ENCODE measurements around the gene HDAC5.
"Not testable (repeated sequence)": the region's sequence is repeated elsewhere in the genome, so short reads cannot be mapped to it uniquely, and the experiment has no call there.

HDAC5 gene

DNA sequence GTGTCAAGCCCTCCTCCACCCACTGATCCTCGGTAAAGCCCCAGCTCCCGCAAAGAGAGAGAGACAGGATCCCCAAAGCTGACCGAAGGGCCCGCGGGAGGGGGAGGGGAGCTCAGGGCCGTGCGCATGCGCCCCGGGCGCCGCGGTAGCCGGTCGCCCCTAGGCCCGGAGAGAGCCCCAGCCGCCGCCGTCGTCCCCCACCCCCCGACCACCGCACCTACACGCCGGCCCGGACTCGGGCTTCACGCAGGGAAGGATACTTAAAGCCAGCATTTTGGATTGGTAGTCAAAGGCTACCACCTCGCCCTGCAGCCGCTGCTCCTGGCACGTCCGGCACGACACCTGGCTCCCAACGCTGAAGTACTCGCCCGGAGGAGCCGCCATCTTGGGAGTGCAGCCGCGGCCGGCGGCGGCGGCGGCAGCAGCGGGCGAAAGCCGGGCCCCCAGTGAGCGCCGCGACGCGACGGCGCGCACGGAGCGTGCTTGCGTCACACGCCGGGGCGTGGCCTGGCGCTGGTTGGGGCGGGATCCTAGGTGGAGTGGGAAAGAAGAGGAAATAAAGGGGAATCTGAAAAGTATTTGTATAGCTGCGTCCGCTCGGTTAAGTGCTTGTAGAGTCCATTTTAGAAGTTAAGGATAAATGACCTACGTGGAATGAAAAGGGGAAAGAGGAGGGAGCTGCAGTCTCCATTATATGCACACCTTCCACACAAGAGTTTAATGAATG is 57.1 kb downstream of the HDAC5 start, which contains the start of gene LSM12:
TSS of gene LSM12 (minus strand) at position 468 of the 727 bp plus-strand sequence. CDS start at position 384, 84 bp downstream.
- peak; percentile 96 to 97 for DNase-seq

- peak; percentile 50 to 55 for DNase-seq
Measured at GRCh38 chr17:44065668-44066203, 57.7 kb downstream of the HDAC5 start.

DNA sequence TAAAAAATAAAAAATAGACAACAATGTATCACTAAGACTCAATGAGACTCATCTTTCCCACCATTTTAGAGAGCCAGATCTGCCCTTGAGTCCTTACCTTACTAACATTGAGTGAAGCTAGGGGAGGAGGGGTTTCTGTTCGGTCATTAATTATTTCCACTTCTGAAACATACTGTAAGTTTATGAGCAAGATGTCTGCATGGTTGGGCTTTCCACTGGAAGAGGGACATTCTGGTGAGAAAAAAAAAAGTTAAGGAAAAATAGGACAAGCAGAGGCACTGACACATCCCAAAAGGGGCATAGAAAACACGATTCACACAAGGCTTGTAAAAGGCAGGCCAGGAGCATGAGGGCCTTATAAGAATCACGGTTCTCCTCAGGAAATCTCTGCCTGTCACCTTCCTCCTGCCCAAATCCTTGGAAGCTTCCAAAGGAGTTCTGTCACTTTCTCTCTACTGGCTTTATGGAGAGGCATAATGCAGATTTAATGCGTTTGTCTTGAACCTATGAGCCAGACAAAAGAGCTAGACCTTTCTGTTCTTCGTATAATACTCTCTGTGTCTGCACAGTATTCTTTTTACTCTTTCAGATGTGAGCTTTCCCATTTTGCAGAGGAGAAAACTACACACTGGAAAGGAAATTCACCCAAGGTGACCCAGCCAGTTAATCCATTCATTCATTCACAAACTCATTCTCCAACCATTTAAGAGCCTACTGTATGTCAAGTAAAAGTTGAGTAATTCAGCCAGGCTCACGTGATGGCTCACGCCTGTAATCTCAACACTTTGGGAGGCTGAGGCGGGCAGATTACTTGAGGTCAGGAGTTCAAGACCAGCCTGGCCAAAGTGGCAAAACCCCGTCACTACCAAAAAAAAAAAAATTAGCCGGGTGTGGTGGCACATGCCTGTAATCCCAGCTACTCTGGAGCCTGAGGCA is 59.5 kb downstream of the HDAC5 start:
- DNase-seq, result no peak

- no peak for DNase-seq
Measured at GRCh38 chr17:44062871-44063270, 60.6 kb downstream of the HDAC5 start.

- no peak for DNase-seq
Measured at GRCh38 chr17:44061446-44061845, 62.0 kb downstream of the HDAC5 start.

DNA sequence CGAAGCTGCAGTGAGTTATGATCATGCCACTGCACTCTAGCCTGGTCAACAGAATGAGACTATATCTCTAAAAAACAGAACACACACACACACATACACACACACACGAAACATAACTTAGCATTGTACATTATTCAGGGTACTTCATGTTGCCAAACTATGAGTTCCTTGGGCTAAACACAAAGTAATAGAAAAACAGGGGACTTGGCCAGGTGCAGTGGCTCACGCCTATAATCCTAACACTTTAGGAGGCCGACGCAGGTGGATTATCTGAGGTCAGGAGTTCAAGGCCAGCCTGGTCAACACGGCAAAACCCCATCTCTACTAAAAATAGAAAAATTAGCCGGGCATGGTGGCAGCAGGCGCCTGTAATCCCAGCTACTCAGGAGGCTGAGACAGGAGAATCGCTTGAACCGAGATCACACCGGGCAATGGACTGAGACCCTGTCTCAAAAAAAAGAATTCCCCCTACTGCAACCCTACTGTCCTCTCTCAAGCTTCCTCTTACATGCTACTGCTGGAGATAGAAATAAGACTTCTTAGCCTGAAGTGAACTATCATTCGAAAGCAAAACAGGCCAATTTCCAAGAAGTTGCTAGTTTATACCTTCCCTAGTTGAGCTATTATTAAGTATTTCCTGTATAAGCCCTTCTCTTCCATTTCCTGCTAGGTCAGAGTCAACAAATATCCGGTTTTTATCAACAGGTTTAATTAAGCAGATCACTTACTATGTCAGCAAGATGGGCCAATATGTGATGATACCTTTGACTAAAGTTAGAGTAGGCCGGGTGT is 64.1 kb downstream of the HDAC5 start:
- no peak for DNase-seq

DNA sequence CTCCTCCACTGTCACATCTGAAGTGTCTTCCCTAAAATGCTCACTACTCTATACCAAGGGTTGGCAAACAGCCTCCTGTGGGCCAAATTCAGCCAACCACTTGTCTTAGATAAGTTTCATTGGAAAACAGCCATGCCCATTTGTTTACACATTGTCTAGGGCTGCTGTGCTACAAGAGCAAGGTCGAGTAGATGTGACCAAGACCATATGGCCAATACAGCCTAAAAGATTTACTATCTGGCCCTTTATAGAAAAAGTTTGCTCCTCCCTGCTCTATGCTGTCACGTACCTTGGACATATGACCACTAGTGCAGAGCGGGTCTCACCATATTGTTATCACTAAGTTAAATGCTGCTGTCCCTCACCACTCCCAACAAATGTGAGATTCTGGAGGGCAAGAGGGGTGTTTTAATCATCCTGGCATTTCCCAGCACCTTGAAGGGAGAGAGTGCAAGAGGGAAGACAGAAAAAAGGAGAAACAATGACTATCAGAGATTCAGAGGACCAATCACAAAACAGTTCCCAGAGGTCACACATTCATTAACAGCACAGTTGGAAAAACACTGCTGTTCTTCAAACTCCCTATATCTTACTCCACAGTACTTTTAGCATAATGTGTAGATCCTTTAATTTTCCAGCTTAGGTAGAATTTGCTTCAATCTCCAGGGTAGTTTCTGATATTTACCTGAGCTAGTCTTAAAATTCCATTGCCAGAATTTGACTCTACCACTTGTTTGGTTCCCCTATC is 70.1 kb downstream of the HDAC5 start:
- DNase-seq, result no peak

- no peak for DNase-seq
Measured at GRCh38 chr17:44049294-44050060, 74.0 kb downstream of the HDAC5 start.

DNA sequence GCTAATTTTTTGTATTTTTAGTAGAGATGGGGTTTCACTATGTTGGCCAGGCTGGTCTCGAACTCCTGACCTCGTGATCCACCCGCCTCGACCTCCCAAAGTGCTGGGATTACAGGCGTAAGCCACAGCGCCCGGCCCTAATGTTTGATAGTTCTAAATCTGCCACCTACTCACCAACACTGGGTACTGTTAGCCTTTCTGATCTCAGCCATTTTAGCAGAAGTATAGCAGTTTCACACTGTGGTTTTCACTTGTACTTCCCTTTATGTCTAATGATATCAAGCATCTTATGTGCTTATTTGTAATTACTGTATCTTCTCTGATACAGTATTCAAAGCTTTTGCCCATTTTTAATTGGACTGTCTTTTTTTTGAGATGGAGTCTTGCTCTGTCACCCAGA is 76.5 kb downstream of the HDAC5 start:
- not testable (repeated sequence) for DNase-seq

DNA sequence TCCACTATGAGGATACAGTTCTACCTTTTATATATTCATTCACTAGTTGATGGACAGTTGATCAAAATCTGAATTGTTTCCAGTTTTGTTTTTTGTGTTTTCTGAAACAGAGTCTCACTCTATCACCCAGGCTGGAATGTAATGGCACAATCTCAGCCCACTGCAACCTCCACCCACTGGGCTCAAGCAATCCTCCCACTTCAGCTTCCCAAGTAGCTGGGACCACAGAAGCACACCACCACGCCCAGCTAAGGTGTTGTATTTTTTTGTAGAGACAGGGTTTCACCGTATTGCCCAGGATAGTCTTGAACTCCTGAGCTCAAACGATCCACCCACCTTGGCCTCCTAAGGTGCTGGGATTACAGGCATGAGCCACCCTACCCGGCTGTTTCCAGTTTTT is 78.0 kb downstream of the HDAC5 start:
- no peak for DNase-seq

GRCh38 chr17:44044071-44044470 is 79.4 kb downstream of the HDAC5 start:
- no peak for DNase-seq

DNA sequence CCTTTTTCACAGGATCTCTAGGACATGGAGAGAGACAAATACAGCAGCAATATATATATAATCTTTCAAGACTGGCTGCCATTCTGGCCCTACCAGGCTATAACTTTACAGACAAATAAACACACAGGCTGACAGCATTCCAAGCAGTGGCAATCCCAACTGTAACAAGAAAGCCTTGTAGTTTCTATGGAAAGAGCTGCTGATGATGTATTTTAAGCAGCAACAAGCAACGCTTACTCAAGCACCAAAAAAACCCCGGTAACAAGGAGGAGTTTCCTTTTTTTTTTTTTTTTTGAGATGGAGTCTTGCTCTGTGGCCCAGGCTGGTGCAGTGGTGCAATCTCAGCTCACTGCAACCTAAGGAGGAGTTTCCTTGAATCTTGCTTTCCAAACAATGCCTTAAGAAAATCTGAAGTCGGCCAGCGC is 80.2 kb downstream of the HDAC5 start:
- no peak for DNase-seq

DNA sequence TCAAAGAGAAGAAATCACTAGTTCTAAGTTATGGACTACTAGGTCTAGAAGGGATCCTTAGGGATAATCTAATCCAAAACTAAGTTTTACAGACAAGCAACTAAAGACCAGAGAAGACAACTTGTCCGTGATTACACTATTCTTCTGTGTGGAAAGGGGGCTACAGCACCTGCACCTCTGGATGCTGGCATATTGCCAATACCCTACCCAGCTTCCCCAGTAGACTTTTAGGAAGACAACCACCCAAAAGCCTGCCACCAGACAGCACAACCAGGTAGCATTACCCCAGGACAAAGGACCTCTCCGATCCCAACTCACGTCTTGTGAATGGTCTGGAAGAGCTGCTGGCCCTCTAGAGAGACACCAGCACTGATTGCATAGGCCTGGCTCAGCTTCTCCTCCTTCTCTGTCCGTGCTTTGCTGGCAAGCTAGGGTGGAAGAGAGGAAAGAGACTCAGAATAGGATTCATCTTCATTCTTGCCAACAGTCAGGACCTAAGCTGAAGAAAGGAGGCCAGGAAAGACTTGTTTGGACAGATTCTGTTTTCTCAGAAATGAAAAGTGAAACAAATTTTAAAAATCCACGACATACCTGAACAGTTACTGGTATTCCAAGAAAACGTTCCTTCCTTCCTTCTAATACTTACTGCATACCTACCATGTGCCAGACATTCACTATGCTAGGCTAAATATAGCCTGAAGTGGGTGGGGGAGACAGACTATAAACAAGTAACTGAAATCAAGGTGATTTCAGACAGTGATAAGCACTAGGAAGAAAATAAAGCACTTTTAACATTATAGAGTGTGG is 83.4 kb downstream of the HDAC5 start:
- no peak for DNase-seq

- no peak for DNase-seq
Measured at GRCh38 chr17:44038604-44039011, 84.8 kb downstream of the HDAC5 start.

DNA sequence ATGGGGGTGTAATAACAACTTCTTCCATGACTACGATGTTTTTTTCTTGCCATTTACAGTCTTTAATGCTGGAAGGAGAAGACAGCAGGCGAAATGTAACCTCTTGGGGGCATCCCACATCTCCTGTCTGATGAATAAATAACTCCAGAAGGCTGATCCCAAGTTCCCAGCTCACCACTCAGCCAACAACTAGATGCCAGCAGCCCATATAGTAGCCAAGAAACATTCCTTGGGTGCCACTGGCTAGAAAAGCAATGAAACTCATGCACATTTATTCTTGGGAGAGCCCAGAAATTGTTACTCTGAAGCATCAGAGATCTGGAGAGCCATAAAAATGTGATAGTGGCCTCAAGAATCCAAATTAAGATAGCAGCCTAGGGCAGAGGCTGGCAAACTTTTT is 86.0 kb downstream of the HDAC5 start:
- no peak for DNase-seq

GRCh38 chr17:44034688-44035087 is 88.8 kb downstream of the HDAC5 start:
- not testable (repeated sequence) for DNase-seq

- DNase-seq, result no peak
Measured at GRCh38 chr17:44033861-44034408, 89.5 kb downstream of the HDAC5 start.

GRCh38 chr17:44030482-44030881 is 93.0 kb downstream of the HDAC5 start:
- no peak for DNase-seq

- no peak for DNase-seq
Measured at GRCh38 chr17:44029736-44030135, 93.7 kb downstream of the HDAC5 start.
